ENCODE results near the gene GGN.
"Not testable (repeated sequence)": the region's sequence is repeated elsewhere in the genome, so short reads cannot be mapped to it uniquely, and the experiment has no call there.

The GGN gene

GRCh38 chr19:38387550-38388348, at the start of gene GGN:
GGN (minus strand) TSS chr19:38388034; CDS start chr19:38387261, 773 bp downstream.
- no peak for TF ChIP-seq POLR2A (IDR thresholded peaks at IDR 0.05; ENCODE audit: low read length)
- no peak for TF ChIP-seq GATA1 (IDR thresholded peaks at IDR 0.05; ENCODE audit: low read depth, low read length)
- peak; percentile 76 to 84 for DNase-seq

GRCh38 chr19:38437295-38437694, 49.5 kb upstream of the GGN start:
- TF ChIP-seq GATA1 (IDR thresholded peaks at IDR 0.05; ENCODE audit: low read depth, low read length) (no peak), POLR2A (IDR thresholded peaks at IDR 0.05; ENCODE audit: low read length) (no peak)
- DNase-seq: no peak

DNA sequence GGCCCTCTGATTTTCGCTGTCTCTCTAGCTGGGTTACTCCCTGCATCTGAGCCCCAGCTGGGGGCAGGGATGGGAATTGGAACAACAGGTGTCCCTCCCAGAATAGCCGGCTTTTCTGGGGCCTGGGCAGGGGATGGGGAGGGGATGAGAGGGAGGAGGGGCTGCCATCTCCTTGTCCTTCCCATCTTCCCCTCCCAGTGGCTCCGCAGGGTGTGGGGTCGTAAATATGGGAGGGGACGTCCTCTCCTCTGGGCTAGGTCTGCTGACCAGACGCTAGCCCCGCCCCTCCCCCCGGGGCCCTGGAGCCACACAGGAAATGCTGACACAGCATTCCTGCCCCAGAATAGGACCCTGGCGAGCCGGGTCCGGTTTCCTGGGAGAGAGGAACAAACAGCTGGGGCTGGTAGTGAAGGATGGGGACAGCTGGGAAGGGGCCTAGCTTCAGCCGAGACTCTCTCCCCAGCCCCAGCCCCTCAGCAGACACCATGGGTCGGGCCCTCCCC, 46.8 kb upstream of the GGN start:
- DNase-seq: no peak
- TF ChIP-seq POLR2A (IDR thresholded peaks at IDR 0.05; ENCODE audit: low read length): no peak
- no peak for TF ChIP-seq GATA1 (IDR thresholded peaks at IDR 0.05; ENCODE audit: low read depth, low read length)

GRCh38 chr19:38433268-38433733, 45.5 kb upstream of the GGN start, which contains the start of gene RYR1:
RYR1 (plus strand) TSS chr19:38433691; CDS start chr19:38433830, 139 bp downstream.
- DNase-seq: no peak

DNA sequence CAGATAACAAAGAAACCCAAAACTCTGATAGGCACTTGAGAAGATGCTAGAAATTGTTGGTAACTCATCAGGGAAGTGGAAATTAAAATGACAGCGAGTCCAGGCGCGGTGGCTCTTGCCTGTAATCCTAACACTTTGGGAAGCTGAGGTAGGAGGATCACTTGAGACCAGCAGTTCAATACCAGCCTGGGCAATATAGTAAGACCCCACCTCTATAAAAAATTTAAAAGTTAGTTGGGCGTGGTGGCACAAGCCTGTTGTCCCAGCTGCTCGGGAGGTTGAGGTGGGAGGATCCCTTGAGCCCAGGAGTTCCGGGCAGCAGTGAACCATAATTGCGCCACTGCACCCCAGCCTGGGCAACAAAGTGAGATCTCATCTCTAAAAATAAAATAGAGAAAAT, 43.1 kb upstream of the GGN start:
- TF ChIP-seq GATA1 (IDR thresholded peaks at IDR 0.05; ENCODE audit: low read depth, low read length): no peak
- no peak for TF ChIP-seq POLR2A (IDR thresholded peaks at IDR 0.05; ENCODE audit: low read length)
- DNase-seq: no peak

More at GRCh38 chr19:38433268-38433733, 45.5 kb upstream of the GGN start, which contains the start of gene RYR1:
- TF ChIP-seq POLR2A (IDR thresholded peaks at IDR 0.05; ENCODE audit: low read length): no peak
- no peak for TF ChIP-seq GATA1 (IDR thresholded peaks at IDR 0.05; ENCODE audit: low read depth, low read length)

- no peak for TF ChIP-seq GATA1 (IDR thresholded peaks at IDR 0.05; ENCODE audit: low read depth, low read length)
- no peak for TF ChIP-seq POLR2A (IDR thresholded peaks at IDR 0.05; ENCODE audit: low read length)
- no peak for DNase-seq
Observed at GRCh38 chr19:38429811-38430156, 42.0 kb upstream of the GGN start.

DNA sequence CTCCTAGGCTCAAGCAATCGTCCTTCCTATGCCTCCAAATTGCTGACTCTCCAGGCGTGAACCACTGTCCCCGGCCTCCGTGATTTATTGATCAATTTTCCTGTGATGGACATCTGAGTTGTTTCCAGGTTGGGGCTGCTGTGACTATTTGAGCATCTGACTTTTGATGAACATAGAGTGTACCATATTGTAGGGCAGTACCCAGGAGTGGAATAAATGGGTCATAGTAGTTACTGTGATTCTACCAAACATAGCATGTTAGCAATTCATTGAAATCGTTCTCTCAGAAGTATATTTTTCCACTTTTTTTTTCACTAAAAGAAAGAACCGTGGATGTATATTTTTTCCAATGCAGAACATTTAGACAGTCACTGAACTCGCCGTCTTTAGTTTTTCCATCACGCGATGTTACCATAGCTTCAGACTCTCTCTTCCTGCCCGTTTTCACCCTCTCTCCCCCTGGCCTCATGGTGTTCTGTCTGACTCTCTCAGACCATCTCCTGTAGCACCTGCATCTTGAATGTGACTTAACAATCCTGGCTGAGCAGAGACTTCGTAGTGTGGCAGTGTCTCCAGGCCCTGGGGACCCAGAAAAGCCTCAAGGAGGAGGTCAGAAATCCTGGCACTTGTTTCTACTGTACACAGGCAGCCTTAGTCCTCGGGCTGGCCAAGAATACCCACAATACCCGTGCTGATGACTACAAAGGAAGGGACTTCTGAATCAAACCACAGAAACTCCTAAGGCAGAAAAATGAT, 41.4 kb upstream of the GGN start:
- TF ChIP-seq POLR2A (IDR thresholded peaks at IDR 0.05; ENCODE audit: low read length): no peak
- no peak for TF ChIP-seq GATA1 (IDR thresholded peaks at IDR 0.05; ENCODE audit: low read depth, low read length)
- no peak for DNase-seq

GRCh38 chr19:38427035-38427677, 39.3 kb upstream of the GGN start:
- DNase-seq: not testable (repeated sequence)

- TF ChIP-seq GATA1 (IDR thresholded peaks at IDR 0.05; ENCODE audit: low read depth, low read length) (no peak), POLR2A (IDR thresholded peaks at IDR 0.05; ENCODE audit: low read length) (no peak)
- no peak for DNase-seq
Observed at GRCh38 chr19:38425810-38426466, 38.1 kb upstream of the GGN start, which contains the start of gene RASGRP4. RASGRP4 (minus strand) TSS chr19:38426219; CDS start chr19:38426091, 128 bp downstream.

DNA sequence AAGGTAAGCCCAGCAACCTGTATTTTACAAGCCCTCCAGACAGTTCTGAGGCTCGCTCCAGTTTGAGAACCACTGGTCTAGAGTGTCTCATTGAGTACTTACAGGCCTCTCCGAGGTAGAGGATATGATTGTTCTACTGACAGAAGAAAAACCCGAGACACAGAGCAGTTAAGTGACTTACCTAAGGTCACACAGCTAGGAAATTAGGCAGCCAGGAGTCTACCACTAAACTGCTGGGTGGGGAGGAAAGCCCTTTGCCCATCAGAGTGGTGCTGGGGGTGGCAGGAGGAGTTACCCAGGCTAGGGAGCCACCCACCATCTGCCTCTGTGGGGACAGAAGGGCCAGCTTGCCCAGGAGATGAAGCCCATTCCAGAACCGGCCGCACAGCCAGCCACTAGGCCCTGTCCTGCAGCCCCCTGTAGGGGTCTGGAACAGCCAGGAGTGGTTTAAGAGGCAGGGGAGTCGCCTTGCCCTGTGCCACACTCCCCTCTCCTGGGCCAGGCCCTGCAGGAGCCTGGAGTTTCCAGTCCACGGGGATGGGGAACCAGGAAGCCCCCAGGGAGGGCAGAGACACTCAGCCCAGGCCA, 37.5 kb upstream of the GGN start:
- no peak for TF ChIP-seq POLR2A (IDR thresholded peaks at IDR 0.05; ENCODE audit: low read length)
- no peak for TF ChIP-seq GATA1 (IDR thresholded peaks at IDR 0.05; ENCODE audit: low read depth, low read length)
- no peak for DNase-seq

- DNase-seq: no peak
- TF ChIP-seq POLR2A (IDR thresholded peaks at IDR 0.05; ENCODE audit: low read length) (no peak), GATA1 (IDR thresholded peaks at IDR 0.05; ENCODE audit: low read depth, low read length) (no peak)
Observed at GRCh38 chr19:38424272-38424671, 36.4 kb upstream of the GGN start.

- TF ChIP-seq POLR2A (IDR thresholded peaks at IDR 0.05; ENCODE audit: low read length) (no peak), GATA1 (IDR thresholded peaks at IDR 0.05; ENCODE audit: low read depth, low read length) (no peak)
- DNase-seq: no peak
Observed at GRCh38 chr19:38422438-38422837, 34.6 kb upstream of the GGN start.

GRCh38 chr19:38421856-38422255, 34.0 kb upstream of the GGN start:
- no peak for TF ChIP-seq GATA1 (IDR thresholded peaks at IDR 0.05; ENCODE audit: low read depth, low read length)
- TF ChIP-seq POLR2A (IDR thresholded peaks at IDR 0.05; ENCODE audit: low read length): no peak
- DNase-seq: no peak

Data from erythroblast (primary cell).